Measurements from ENCODE around the gene DUSP5.
"Not testable (repeated sequence)": the region's sequence is repeated elsewhere in the genome, so short reads cannot be mapped to it uniquely, and the experiment has no call there.

Gene DUSP5

DNA sequence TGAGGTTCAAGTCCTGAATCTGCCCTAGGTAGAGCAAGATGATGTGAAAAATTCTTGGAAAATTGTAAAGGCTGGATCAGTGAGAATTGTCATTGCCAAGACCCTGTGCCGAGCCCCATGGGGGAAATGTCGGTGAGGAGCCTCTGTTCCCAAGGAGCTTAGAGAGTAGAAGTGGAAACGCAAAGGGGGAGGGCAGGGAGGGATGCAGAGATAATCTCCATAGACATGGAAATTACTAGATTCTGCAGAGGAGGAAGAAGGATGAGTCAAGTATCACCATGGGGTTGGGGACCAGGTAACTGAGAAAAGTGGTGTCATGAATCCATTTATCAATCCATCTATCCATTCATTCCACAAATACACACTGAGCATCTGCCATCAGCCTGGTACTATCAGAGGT is 26.0 kb downstream of the DUSP5 start:
- DNase-seq: no peak

DNA sequence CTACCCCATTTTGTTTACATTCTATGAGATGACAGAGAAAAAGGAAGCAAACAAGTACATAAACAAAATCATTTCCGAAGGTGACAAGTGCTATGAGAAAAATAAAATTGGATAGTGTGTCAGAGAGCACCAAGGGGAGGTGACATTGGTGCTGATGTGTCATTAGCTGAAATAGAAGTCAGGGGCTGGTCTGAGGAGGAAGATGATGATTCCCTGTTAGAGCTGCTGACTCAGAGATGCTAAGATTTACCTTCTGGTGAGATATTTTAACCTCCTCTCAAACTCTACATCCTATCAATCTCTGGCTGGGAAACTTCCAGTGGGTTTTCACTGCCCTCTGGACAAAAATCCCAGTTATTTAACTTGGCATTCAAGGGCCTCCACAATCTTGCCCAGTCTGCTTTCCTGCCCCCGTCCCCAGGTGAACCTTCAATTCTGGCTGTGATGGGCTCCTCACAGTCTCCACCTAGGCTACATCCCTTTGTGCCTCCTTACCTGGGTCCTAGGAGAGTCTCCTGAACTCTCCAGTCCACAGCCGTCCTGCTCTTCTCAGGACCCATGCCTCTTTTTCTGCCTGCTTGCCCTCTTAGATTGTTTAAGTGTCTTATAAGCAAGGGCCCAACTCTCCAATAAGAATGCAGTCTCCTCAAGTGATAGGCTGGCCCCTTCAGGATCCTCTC is 26.6 kb downstream of the DUSP5 start:
- no peak for DNase-seq

DNA sequence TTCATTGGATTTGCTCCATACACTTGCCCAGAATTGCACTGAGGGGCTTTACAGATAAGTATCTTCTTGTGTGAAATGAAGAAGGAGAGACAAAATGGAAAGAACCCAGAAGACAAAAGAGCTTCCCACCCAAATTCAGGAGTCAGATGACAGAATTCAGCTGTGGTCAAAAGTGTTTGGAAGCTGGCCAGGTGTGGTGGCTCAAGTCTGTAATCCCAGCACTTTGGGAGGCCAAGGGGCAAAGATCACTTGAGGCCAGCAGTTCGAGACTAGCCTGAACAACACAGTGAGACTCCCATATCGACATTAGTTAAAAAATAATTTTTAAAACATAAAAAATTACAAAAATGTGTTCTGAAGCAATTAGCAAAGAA is 27.1 kb downstream of the DUSP5 start:
- no peak for DNase-seq

DNA sequence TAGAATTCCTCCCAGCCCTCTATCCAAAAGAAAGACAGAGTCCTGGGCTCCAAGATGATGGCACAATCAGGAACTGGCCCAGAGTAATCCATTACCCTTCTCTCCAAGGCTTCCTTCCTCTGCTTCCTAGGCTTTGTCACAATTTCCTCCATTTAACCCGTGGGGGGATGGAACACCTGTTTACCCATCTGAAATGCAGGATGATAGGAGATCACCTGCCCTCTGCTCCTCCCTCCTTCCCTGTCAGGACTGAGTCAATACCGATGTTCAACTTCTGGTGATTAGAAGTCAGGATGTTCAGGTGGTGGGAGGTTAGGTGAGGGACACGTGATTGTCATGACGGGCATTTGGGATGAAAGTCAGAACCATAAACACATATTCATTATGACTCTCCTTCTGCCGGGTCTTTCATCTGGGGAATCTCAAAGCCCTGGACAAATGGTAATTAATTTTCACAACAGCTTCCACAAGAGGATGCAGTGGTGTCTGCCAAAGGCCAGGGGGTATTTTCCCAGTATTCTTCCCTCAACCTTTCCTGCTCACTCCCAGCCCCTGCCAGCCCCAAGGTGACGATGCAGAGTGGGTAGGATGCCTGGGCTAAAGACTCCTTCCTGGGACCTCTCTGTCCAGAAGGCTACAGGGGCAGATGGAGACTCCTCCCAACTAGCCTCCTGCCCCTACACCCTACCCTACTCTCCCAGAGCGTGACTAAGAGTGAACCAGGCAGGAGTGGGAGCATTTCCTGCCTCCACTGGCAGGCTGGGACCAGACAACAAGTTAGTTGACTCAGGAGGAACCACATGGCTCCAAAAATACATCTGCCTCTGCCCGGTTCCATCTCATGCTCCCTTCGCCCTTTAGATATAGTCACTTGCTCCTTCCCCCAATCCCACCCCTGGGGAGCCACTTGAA is 27.9 kb downstream of the DUSP5 start:
- DNase-seq: no peak

DNA sequence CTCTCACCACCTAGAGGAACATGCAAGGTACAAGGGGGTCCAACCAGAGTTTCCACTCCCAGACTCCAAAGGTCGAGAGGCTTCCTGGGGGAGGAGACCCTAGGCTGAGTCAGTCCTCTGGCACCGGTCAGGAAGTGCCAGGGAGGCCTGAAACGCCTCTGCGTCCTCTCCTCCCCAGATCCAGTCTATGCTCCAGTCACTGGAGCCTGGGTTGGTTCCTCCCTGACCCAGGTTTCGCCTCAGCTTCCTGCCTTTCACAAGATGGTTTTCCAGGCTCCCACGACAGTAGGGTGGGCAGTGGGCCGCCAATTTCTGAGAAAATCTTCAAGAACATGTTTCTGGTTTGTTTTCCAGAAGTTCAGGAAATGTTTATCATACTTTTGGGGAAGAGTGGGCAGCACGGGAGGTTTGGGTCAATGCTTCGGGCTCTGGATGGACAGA is 30.0 kb downstream of the DUSP5 start:
- no peak for DNase-seq

DNA sequence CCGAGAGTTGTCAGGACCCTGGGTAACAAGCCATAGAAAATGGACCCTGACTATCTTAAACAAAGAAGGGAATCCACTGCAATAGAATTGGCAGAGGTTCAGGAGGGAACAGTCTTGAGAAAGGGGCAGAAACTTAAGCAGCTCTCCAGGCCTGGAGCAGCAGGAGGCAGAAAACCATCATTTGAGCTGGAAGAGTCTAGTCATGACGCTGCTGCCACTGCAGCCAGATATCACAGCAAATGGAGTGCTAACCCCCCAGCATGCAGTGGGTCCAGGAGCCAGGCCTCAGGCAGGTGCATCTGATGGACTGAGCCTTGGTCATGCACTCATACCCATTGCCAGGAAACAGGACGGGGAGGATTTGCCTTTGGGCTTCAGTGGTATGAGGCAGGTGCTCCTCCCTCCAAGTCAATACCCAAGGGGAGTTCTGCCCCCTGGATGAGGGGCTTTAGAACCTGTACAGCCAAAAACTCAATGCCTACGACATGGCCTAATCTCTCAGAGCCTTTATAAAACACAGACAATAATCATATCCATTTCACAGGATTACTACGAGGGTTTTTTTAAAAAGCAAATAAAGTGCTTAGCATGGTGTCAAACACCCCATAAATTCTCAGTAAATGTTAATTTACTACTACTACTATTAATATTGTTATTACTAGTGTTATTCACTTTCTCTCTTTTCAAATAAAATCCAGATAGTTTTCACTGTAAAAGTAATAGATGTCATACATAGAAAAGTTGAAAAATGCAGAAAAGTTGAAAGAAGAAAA is 30.7 kb downstream of the DUSP5 start:
- DNase-seq: no peak

DNA sequence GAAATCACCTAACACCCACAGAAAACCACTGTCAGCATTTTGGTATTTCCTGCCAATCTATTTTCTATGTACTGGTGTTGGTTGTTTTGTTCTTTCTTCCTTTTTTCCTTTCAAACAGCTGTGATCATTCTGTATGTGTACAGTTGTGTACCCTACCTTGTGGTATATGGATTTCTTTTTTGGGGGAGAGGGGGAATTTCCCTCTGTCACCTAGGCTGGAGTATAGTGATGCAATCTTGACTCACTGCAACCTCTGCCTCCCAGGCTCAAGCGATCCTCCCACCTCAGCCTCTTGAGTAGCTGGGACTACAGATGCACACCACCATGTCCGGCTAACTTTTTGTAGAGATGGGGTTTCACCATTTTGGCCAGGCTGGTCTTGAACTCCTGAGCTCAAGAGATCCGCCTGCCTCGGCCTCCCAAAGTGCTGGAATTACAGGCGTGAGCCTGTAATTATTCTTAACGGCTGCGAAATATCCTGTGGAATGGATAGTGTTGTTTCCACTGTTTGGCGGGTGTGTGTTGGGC is 31.4 kb downstream of the DUSP5 start:
- peak; percentile 60 for DNase-seq

DNA sequence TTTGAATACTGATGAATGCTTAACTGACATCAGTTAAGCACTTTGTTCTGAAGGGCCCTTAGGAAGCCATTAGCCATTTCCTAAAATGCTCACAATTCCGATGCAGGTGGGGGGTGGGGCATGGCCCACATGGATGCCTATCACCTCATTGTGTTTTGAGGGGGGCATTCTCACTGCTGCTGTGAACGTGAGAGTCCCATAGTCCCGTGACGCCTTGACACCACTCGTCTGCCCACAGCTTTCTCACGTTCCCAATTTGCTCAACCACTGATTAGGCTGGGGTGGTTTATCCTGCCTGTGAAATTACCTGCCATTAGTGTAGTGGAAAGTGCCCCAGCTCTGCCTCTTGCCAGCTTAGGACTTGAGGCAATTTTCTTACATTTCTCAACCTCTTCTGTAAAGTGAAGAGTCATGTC is 31.9 kb downstream of the DUSP5 start:
- DNase-seq: no peak

DNA sequence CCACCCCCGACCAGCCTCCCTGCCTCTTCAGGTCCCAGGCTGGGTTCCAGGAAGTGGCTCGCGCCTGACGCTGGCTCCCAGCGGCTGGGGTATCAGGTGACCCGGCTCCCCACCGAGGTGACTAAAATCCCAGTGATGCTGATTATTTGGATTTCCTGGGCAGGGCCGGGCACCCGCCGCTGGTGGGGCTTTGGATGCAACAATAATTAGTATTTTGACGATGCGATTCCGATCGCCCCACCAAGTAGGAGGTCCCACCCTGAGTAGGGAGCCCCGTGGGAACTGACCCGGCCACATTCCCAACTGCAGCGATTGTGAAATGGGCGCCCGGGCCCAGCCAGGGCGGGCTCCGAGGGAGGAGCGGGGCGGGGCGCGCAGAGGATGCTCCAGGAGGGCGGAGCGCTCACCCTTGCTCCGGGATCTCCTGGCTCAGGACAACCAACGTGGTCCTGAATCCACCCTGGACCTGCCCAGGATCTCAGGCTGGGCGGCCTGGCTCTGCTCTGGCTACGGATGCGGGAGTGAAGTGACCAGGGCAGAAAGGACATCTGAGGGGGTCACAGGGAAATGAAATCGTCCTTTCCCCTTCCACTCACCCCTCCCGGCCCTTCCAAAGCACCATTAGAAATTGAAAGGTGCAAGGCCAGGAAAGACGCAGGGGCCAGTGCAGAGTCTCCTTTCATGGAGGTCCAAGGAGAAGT is 32.6 kb downstream of the DUSP5 start:
- DNase-seq: no peak

DNA sequence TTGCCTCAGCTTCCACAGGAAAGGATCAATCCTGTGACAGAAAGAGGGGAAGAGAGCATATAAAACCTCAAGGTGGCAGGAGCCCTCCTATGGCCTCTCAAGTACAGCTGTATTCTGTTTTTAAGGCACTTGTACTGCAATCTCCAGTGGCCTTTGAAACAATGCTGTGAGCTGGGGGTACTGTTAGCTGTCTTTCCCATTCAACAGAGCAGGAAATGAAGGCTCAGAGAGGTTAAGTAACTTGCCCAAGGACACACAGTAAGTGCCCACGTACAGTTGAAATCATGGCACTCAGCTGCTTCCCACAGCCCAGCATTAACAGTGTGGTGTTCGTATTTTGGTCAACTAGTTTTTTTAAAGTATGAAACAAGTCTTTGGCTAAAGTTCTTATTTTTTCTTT is 34.0 kb downstream of the DUSP5 start:
- no peak for DNase-seq

DNA sequence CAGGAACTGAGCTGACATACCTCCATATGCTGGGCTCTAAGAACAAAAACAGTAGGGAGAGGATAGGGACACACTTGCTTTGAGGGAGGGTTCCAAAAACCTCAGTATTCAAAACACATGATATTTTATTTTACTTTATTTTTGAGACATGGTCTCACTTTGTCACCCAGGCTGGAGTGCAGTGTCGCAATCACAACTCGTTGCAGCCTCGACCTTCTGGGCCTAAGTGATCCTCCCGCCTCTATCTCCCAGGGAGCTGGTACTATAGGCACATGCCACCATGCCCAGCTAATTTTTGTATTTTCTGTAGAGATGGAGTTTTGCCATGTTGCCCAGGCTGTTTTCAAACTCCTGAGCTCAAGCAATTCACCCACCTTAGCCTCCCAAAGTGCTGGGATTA is 34.9 kb downstream of the DUSP5 start:
- not testable (repeated sequence) for DNase-seq

DNA sequence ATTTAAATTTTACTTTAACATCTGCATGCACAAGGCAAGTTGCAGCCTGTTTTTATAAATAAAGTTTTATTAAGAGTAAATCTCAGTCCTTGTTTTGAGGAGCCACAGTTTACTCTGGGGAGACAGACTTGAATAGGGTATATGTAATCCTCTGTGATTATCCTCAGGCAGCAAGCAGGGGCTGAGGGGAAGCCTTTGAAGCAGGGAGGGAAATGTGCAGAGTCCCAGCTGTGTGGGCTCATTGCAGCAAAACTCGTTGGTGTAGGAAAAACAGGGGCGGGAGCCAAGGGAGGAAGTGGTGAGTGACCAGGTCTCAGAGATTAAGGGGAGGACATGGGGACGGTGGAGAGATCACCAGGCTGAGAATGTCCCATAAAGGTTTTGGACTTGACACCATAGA is 35.4 kb downstream of the DUSP5 start:
- DNase-seq: no peak

DNA sequence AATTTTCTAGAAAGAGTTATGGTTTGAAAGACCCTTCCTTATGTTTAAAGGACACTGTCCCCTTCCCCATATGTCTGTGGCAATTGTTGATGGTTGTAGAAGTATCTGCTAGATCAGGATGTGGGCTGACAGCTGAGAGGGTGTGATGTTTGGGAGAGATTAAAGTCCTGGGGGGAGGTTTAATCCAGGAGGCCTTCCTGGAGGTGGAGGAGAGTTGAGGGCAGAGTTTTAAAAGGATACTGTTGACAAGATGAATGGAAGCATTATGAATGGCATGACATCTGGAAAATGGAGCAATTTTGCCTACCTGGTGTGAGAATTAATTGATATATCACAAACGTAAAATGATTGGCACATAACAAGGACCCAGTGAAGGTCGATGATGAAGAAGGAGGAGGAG is 36.9 kb downstream of the DUSP5 start:
- no peak for DNase-seq

DNA sequence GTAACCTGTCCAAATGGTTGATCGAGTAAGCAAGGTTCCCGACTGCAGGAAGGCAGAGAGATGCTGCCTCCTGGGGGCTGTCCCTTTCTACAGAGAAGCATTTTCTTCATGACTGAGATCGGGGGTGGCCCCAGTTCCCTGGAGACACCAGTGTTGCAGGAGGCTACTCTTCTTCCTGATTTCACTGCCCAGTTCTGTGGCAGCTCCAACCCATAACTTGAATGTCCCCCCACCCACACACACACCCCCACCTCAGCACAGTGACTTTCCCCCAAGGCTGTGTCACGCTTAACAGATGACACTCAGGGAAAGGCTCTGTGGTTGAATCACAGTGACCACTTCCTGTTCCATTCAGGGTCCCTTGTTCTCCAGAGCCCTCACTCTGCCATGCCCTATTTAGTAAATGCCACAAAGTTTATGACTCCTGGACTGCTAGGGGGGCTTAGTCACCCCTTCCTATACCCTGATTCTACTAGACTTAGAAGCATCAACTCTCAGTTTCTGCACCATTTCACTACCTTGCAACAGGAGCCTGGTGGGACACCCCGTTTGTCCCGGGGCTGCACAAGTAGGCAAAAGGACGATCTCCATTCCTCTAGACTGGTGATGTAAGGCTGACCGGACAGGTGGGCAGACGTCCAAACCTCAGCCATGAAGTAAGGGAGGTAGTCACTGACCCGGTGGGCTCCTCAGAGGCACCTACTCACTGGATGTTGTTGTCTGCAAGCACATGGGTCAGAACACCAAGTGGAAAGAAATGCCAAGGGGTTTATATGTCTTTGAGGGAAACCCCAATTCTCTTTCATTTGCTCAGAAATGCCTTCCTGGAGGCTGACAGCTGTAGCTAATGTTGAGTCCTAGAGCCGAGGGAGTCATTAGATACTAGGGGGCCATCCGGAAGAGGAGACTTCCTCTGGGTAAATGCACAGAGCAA is 38.5 kb downstream of the DUSP5 start:
- peak; percentile 86 for DNase-seq

DNA sequence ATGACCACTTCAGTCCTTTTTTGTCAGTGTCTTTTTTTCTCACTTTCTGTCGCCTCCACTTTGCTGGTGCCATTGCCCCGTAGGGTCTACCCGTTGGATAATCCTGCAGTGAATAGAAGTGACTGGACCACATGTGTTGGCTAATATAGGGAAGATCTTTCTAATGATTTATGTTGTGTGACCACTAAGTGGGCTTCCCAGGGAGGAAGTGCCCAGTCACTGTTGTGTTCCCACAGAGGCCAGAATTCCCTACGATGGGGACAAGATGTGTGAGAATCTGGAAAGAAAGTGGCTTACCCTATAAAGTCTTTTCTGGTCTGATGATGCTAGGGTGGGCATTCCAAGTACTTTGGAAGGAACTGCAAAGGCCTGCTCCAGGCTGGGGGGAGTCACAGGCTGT is 41.4 kb downstream of the DUSP5 start:
- no peak for DNase-seq

DNA sequence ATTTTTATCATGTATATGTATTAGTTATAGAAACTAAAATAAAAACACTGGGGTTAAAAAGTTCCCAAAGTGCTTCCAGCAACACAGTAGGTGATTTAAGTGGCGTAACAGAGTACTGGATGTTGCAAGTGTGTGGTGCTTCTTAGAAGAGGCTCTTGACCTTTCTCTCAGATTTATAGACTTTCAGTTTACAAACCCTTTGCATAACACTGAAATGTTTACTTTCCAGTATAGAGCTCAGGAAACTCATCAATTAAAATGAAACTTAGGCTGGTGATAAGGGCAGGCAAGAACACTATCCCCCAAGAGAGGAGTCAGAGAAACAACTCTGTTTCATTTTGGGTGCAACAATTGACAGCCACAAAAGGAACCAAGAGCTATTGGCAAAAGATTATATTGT is 42.3 kb downstream of the DUSP5 start:
- no peak for DNase-seq

DNA sequence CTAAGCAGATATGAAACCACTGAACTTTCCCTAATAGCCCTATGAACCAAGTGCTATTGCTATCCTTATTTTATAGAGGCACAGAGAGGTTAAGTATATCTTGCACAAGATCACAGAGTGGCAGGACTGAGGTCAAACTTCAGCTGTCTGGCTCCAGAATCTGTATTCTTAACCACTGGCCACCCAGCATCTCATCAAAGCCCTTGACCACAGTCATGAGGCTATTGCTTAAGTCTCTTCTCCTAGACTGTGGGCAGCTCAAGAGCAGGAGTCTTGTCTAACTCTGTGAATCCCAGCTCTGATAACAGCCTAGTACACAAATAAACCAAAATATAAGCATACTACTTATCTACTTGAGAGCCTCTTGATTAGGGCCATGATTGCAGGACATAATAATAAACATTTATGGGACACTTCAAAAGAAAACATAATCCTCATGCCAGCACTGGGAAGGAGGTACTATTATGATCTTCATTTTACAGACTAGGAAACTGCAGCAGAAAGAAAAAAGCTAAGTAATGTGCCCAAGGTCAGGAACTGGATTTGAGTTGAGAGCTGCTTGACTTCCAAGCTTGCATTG is 47.3 kb downstream of the DUSP5 start:
- no peak for DNase-seq

DNA sequence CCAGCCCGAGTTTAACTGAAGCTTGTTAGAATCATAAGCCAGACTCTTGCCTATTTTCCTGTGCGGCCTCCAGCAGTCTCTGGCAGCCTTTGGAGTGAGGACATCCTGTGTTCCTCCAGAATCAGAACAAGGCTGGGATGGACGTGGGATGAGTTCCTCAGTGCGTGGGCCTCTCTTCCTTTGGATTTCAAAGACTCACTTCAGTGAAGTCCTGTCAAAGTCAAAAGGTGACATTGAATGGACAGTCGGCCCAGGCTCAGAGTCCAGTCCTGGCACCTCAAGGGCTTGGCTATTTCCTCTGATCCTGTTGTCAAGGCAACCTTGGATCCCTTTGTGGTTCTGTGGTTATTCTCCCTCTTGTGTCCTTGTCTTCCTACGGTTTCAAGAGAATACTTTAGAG is 48.4 kb downstream of the DUSP5 start:
- no peak for DNase-seq

DNA sequence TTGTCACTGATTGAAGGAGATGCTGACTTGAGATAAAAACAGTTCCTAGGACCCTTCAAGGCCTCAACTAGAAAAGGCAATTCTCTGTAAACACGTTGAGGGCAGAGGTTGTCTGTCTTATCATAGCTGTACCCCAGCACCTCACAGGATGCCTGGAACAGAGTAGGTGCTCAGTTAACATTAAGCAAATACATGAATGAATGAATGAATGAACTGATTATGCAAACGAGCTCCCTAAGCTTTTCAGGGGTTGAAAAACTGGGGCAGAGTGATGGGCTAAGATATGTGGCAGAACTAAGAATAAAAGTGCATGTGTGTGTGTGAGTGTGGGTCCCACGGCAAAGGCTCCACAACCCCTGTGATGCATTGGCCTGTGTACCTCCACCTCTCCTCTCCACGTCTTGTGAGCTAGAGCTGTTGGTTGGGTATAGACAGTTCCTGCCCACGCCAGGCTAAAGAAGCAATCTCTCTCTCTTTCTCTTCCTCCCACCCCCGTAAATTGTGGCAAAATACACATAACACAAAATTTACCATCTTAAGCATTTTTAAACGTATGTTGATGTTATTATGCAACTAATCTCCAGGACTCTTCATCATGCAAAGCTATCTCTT is 48.9 kb downstream of the DUSP5 start:
- no peak for DNase-seq

DNA sequence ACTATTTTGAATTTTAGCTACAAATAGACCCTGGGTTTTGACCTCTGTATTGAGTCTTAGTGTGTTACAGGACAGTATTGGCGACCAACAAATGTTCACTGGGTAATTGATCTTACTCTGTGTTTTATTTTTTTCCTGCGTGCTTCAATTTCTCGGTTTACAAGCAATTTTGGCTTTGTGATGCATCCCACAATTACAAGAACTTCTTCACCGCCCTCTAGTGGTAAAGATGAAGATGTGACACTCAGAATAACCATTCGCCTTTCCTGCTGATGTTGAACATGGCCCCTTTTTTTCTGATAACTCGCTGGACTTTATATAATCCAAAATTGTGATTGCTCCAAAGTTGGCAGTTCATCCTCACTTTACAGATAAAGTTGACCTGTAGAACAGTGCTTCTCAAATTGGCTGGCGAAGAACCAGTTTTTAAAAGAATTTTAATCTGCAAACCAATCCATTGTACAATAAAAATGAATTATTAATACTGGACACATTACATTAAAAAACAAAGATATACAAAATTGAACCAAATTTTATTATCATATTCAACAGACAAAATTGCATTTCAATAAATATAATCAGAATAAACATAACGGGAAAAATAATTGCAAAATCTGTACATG is 49.5 kb downstream of the DUSP5 start:
- no peak for DNase-seq

Data from stimulated activated CD4-positive, alpha-beta T cell treated with anti-CD3 and anti-CD28 coated beads, Interleukin-1b, Interleukin-23, amount 100 ng/mL, for 48 hours (primary cell).